ENCODE results near the gene ELL. TPM values are rescaled to one million over a fixed set of nuclear protein-coding genes. Genes with fewer than 3 reads are reported as not detected.
A peak's percentile ranks its signal among the peaks of the same experiment; 100 is the strongest.

ELL gene
- total and polyA plus RNA-seq, 9 of the 15 experiments (the other 6 are each of a cell fraction or from before 2014, with no cell fraction given) = 0.24 to 22.5 (median 4.1) TPM

DNA sequence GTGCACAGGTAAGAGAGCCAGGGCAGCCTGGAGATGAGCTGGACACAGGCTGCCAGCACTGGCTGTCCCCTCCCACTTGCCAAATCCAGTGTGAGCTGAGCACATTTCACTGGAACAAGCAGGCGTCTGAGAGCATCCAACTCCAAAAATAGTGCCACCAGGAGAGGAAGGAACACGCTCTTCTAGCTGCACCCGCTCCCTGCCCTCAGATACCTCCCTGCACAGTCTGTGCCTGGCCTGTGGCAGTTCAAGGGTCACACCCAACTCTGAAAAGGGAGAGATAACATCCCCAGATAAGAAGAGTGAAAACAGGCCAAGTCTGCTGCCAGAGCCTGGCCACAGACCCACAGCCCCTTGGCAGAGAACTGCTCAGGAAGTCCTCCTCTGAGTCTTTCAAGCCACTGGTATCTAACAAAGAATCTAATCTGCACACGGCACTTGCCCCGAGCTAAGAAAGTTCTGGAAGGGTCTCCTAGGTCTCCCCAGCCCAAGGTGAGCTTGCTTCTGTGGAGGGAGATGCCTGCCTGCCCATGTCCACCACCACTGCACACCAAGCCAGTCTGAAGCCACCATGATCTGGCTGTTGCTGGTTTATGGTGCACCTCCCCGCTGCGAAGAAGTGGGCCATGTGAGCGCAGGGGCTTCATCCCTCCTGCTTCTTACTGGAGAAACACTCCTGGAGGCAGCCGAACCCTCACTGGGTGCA, 14.7 kb downstream of the ELL start:
- 48% methylated on average over 9 of the region's 9 CpGs for WGBS (ENCODE audit: insufficient coverage, low coverage, missing lambda C conversion rate)
- H3K4me1 ChIP-seq (replicated peaks in 1 of 2; ENCODE audit: control insufficient read depth in 2 of 2, insufficient read depth in 2 of 2, low read length in 2 of 2) = peaks cover 23 to 66% of the 10 kb centered on the region in 2 experiments
- TF ChIP-seq, protein P1, sequence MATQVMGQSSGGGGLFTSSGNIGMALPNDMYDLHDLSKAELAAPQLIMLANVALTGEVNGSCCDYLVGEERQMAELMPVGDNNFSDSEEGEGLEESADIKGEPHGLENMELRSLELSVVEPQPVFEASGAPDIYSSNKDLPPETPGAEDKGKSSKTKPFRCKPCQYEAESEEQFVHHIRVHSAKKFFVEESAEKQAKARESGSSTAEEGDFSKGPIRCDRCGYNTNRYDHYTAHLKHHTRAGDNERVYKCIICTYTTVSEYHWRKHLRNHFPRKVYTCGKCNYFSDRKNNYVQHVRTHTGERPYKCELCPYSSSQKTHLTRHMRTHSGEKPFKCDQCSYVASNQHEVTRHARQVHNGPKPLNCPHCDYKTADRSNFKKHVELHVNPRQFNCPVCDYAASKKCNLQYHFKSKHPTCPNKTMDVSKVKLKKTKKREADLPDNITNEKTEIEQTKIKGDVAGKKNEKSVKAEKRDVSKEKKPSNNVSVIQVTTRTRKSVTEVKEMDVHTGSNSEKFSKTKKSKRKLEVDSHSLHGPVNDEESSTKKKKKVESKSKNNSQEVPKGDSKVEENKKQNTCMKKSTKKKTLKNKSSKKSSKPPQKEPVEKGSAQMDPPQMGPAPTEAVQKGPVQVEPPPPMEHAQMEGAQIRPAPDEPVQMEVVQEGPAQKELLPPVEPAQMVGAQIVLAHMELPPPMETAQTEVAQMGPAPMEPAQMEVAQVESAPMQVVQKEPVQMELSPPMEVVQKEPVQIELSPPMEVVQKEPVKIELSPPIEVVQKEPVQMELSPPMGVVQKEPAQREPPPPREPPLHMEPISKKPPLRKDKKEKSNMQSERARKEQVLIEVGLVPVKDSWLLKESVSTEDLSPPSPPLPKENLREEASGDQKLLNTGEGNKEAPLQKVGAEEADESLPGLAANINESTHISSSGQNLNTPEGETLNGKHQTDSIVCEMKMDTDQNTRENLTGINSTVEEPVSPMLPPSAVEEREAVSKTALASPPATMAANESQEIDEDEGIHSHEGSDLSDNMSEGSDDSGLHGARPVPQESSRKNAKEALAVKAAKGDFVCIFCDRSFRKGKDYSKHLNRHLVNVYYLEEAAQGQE (IDR thresholded peaks at IDR 0.05; ENCODE audit: borderline replicate concordance) = peak; percentile 32; the same call in 1 of the 2 replicates
- TF ChIP-seq, protein P1 (CRISPR knock-in tag; IDR thresholded peaks at IDR 0.05; ENCODE audit: low read depth) = no peak
- TF ChIP-seq ERF (CRISPR knock-in tag; IDR thresholded peaks at IDR 0.05) = no peak
- TF ChIP-seq L3MBTL2 (IDR thresholded peaks at IDR 0.05) = no peak
- TF ChIP-seq MAZ (CRISPR knock-in tag; conservative IDR thresholded peaks at IDR 0.05 in 1 of 2, IDR thresholded peaks at IDR 0.05 in 1 of 2) = peak in 1 of 2 experiments; percentile 31; a peak in 1 of 4 replicates
- TF ChIP-seq NR2C1 (IDR thresholded peaks at IDR 0.05) = peak; percentile 63; the same call in 1 of the 2 replicates
- 0 out of 2 replicates have a peak, but pooled peaks have one; percentile 43 for TF ChIP-seq NR2C1 (tag; IDR thresholded peaks at IDR 0.05)
- TF ChIP-seq ZNF766 (CRISPR knock-in tag; conservative IDR thresholded peaks at IDR 0.05) = 0 out of 2 replicates have a peak, but pooled peaks have one; percentile 21
- no peak for TF ChIP-seq ZNF217 (CRISPR knock-in tag; IDR thresholded peaks at IDR 0.05)
- TF ChIP-seq NCOA6 (IDR thresholded peaks at IDR 0.05) = no peak
- peak; percentile 33; the same call in 1 of the 2 replicates for TF ChIP-seq GATA2 (CRISPR knock-in tag; IDR thresholded peaks at IDR 0.05)
- 0 out of 2 replicates have a peak, but pooled peaks have one; percentile 24 for TF ChIP-seq KLF1 (tag; IDR thresholded peaks at IDR 0.05)
- TF ChIP-seq SMARCE1 (IDR thresholded peaks at IDR 0.05) = 0 out of 2 replicates have a peak, but pooled peaks have one; percentile 27
- TF ChIP-seq NR2C2 (CRISPR knock-in tag; IDR thresholded peaks at IDR 0.05) = no peak
- peak; percentile 77 for TF ChIP-seq NR2C2 (tag; IDR thresholded peaks at IDR 0.05)
- peak; percentile 32; the same call in 1 of the 2 replicates for TF ChIP-seq ARID1B (IDR thresholded peaks at IDR 0.05)

More for the DNA sequence above, 14.7 kb downstream of the ELL start:
- Histone ChIP-seq H3K9me3 (replicated peaks; ENCODE audit: control insufficient read depth, insufficient read depth, low read depth, low read length) (no peaks in the 10 kb centered on the region), H3K9me1 (ENCODE audit: control insufficient read depth, insufficient read depth, low read length) (peaks cover 31% of the 10 kb centered on the region), H4K20me1 (replicated peaks; ENCODE audit: control insufficient read depth, insufficient read depth, low read length) (peaks cover 80% of the 10 kb centered on the region), H3K27ac (ENCODE audit: extremely low read depth, low read depth, low read length) (peak overlapping the region; percentile 34; the same call in 2 of the 3 replicates), H3K9ac (ENCODE audit: insufficient read depth in 1 of 2, low read depth in 2 of 2, low read length in 2 of 2) (peak overlapping the region in 1 of 2 experiments; percentile 84; a peak in 3 of 4 replicates), H3K4me2 (ENCODE audit: insufficient read depth, low read length) (no peak overlapping the region; the same call in 1 of the 2 replicates), H3K36me3 (ENCODE audit: control insufficient read depth, insufficient read depth, low read length) (peaks cover 3% of the 10 kb centered on the region; the same call in 2 of the 3 replicates), H2AFZ (ENCODE audit: low read depth, low read length) (no peak overlapping the region), H3K4me3 (no peak overlapping the region), H3K27me3 (ENCODE audit: control insufficient read depth in 2 of 2, insufficient read depth in 2 of 2, low read length in 2 of 2) (no peaks in the 10 kb centered on the region), H3K79me2 (ENCODE audit: control insufficient read depth, insufficient read depth, low read length) (peaks cover 96% of the 10 kb centered on the region)
- no peak for DNase-seq (ENCODE audit: extremely low read depth in 1 of 4, low spot score in 3 of 4)
- ATAC-seq = peak; percentile 14
- FAIRE-seq = no peak
- in situ Hi-C loops (cut with MboI) = no loop called here
- BruUV-seq (replicated peaks) = no TSS peak
- ChIA-PET POLR2A (interaction anchor here (0.6 to 9.2 kb wide), 12 partner anchors 10 to 268 kb away, joined by 3 to 84 read pairs (median 4); partner anchors contain the start of gene ELL), CTCF (ENCODE audit: low intra/inter-chr PET ratio) (no interaction called here)
- intact Hi-C loops (cut with micrococcal nuclease) = no loop called here
